M059J (cell line): Measurements from ENCODE around the gene KIAA0232. TPM values are rescaled to one million over a fixed set of nuclear protein-coding genes. Genes with fewer than 3 reads are reported as not detected.

Source experiments
- DNase-seq: peaks from one replicate; pipeline ENCODE4 v3.0.0-alpha.2; 2012; ENCODE audit warnings: low read depth
- total RNA-seq: library from RNA; depleted of rRNA; stranded (reverse); fragments of >200 nt; shearing (Covaris generic); gene quantifications from 2 replicates; pipeline ENCODE4 v1.2.3, GENCODE V29; 2014

KIAA0232 gene
- total RNA-seq, 1 experiment from 2014 or later: 18.5 TPM

DNA sequence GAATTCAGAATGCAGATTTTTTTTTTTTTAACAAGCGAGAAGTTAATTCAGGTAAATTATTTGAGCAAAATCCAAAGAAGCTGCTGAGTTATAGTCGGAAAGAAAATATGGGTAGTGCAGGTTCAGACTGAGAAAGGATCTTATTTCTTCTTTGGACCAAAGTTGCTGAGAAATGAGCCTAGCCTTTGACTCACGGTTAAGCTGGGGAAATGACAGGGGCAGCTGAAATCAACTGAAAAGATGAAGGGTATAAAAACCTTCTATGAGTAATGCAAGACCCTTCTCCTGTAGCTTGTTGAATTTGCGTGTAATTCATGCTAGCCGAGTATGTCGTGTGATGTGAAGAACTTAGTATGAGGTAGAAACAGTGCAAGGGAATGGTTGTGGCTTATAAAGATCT lies 63.0 kb downstream of the KIAA0232 start:
- no peak for DNase-seq

- DNase-seq: no peak
Measured at GRCh38 chr4:6847178-6847577, 64.7 kb downstream of the KIAA0232 start.

DNA sequence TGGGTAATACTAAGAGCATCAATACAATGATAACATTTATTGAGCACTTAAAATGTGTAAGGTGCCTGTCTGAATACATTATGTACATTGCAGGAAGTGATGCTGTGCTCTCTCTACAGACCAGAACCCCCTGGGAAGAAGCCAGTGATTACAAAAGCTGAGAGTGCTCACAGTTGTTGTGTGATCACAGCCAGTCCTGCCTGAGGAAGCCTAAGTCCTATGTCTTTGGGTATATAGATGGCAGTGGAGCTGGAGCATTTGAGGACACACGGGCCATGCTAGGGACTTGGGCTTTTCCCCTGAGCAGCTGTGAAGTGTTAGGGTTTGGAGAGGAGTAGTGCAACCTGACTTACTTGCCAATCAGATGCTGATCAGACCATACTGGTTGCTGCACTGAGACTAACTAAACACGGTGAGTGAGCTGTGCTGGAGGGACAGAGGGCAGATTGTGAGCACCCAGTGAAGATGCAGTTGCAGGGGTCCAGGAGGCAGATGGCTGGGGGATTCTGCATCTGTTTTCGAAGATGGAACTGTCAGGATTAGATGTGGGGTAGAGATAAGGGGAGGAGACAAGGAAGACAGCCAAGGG lies 66.3 kb downstream of the KIAA0232 start:
- DNase-seq: no peak

DNA sequence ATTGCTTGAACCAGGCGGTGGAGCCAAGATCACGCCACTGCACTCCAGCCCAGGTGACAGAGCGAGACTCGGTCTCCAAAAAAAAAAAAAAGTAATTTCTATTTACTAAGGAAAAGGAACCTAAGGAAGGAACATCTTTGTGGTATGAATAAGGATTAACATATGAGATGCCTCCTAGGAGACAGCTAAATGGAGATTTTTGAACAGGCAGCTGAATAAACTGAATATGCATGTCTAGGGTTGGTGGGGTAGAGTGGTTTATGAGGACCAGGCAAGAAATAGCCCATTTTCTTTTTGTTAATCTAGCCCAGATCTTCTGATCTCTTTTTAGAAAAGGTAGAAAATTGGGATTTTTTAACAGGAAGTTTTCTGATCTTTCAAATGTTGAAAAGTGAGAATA lies 67.2 kb downstream of the KIAA0232 start:
- DNase-seq: no peak

DNA sequence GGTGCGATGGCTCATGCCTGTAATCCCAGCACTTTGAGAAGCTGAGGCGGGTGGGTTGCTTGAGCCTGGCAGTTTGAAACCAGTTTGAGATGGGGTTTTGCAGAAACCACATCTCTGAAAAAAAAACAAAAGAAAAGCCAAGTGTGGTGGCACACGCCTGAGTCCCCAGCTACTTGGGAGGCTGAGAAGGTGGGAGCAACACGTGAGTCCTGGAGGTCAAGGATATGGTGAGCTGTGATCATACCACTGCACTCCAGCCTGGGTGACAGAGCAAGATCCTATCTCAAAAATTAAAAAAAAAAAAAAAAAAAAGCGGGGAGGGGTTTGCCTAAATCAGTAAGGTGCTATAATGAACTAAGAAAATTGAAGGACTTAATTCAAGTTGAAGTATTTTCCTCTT lies 68.9 kb downstream of the KIAA0232 start:
- no peak for DNase-seq

- DNase-seq: no peak
Measured at GRCh38 chr4:6851962-6852361, 69.4 kb downstream of the KIAA0232 start.

- no peak for DNase-seq
Measured at GRCh38 chr4:6852582-6852981, 70.1 kb downstream of the KIAA0232 start.

DNA sequence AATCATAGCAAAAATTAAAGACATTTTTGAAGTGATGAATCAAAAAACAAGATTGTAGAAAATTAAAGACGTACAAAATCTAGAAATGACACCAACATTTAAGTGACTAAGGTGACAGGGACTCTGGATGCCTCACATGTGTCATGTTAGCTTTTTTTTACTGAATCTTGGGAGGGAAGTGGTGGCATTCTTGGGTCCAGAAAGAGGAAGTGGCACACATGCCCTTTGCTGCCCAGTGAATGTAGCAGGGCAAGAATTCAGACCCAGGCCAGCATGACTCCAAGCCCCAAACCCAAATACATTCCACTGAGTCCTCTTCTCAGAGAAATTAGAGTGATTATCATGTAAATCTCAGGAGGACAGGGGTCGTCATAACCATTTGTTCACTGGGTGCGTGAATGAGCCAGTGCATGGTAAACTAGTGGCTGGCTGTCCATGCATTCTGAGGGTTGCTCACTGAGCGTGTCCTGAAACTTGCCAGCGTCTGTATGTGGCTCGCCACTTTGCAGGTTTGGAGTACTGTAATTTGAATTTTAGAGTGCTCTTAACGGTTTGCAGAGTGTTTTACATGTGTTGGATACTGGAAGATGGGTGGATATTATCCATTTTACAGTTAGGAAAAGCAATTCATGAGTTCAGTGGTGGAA lies 71.7 kb downstream of the KIAA0232 start:
- no peak for DNase-seq

DNA sequence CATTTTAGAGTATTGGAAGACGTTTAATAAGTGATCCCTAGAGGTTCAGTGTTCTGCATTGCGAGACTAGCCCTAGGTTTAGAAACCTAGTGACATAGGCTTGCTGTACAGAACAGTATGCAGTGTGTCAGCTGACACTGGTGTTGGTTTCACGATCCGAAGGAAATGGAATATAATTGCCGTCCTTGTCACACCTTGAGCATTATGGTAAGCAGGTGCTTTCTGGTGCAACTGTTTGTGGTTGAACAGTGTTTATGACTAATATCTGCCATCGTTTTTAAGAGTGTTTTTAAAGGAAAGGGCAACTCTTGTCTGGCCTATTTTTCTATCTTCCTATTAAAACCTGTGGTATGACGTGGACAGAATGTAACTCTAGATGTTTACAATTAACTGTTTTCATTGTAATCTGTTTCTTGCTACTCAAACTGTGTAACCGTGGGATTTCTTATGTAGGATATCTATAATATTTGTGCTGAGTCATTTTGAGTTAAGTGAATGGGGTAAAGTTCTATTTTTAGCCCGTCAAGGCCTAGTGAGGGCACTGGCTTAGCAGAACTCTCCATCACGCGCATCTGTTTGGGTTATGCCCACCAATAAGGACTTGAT lies 73.3 kb downstream of the KIAA0232 start:
- DNase-seq: peak; percentile 63

DNA sequence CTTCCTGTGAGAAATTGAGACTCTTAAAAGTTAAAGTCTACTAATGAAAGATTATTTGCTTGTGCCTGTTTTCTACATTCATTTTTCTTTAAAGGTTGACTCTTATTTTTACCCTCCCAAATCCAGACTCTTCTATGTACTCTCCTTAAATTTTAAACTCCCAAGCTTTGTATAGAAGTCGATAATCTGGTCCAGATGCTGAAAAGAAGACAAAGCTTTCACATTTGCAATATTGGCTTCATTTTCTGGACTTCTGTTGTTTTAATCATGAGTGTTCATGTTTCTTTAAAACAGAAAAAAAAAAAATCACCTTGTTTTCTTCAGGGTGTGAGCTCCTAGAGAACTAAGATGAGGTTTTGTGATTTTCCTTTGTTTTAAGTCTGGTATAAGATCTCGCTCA lies 73.9 kb downstream of the KIAA0232 start:
- no peak for DNase-seq

DNA sequence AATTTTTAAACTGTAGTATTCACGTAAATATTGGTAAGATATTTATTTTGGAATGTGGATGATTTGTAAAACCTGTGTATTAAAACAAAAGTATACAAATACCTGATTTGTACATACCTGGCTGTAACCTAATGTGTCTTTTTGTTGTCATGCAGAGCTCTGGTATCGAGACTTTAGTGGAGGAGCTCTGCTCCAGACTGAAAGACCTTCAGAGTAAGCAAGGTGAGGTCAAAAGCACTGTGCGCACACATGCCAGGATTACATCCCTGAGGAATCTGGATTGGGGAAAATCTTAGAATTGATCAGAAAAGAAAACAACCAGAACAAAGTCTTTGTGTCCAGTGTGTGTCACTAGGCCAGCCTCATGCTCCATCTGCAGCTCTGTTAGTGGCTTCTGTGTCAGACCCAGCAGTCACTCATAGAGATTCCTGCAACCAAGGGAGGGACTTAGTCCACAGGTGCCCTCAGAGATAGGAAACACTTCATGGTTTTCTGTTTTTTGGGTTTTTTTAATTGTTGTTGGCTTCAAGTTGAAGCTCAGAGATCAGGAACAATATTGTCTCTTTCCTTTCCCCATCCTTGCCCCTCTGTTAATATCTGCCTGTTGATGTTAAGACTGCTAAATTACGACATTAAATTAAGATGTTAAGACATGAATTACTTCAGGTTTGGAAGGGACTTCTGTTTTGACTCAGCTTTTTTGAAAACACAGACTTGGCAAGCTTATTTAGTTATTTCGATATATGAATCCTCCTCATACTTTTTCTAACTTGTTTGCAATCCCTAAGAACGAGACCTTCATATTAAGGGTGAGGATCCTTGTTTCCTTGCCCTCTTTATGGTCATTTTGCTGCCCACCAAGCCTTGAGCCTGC lies 74.7 kb downstream of the KIAA0232 start:
- DNase-seq: no peak

DNA sequence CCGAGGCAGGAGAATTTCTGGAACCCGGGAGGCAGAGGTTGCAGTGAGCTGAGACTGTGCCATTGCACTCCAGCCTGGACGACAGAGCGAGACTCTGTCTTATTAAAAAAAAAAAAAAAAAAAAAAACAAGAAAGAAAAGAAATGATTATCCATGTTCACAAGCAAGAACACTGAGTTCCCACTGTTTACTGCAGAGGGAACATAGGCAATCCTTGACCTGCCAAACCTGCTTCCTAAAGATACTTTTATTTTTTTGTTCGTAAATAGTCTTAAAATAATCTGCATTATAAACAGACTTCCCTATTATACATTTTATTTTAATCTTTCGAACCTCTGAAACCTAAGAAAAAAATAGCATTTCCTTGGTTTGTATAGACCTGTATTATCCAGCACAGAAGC lies 76.5 kb downstream of the KIAA0232 start:
- no peak for DNase-seq

DNA sequence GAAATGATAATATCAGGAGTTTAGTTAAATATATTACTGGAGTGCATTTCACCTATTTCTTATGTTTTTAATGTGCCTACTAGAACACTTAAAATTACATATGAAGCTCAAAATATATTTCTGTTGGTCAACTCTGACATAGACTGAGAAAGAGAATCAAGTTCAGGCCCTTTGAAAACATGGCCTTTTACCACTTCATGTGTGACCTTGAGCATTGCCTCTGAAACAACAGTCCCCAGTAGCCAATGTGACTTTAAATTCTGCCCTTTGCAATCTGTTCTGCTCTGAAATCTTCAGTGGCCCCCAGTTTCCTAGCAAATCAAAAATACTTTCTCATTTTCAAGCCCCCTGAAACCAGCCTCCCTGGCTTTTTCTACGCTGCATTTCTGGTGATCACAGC lies 77.0 kb downstream of the KIAA0232 start:
- no peak for DNase-seq

DNA sequence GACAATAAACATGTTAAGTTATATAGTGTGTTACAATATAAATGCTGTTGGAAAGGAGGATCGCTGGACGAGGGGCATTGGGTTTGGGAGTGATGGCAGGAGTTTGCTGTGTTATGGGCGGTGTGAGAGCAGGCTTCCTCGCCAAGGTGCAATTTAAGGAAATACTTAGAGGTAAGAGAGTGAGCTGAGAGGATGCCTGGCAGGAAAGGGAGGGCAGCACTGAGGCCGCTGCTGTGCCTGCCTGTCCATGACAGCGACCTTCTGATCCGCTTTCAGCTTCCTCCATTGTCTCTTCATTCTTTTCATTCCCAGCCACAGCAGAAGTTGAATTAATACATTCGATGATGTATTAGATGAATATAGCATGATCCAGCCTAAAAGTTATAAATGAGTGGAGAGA lies 85.9 kb downstream of the KIAA0232 start:
- no peak for DNase-seq

- DNase-seq: no peak
Measured at GRCh38 chr4:6869944-6870343, 87.4 kb downstream of the KIAA0232 start.

GRCh38 chr4:6873291-6873690 lies 90.8 kb downstream of the KIAA0232 start:
- DNase-seq: peak; percentile 37

GRCh38 chr4:6873792-6874461 lies 91.4 kb downstream of the KIAA0232 start:
- DNase-seq: peak; percentile 49

DNA sequence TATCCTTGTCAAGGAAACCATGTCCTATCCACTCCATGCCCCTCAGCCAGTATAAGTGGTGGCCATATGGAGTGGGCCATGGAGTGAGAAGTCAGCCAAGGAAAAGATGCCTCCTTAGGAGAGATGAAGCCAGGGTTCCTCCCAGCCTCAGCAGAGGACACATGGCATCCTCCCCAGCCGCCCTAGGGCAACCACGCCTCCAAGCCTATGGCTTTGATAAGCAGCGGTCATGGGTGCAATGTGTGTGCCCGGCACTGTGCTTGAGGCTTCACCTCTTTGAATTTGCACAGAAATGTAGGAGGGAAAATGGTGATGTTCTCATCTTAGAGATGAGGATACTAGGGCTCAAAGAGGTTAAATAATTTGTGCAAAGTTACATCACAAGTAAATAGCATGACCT lies 92.5 kb downstream of the KIAA0232 start:
- DNase-seq: no peak

GRCh38 chr4:6875431-6875831 lies 92.9 kb downstream of the KIAA0232 start:
- DNase-seq: no peak

GRCh38 chr4:6876440-6876839 lies 93.9 kb downstream of the KIAA0232 start:
- no peak for DNase-seq

DNA sequence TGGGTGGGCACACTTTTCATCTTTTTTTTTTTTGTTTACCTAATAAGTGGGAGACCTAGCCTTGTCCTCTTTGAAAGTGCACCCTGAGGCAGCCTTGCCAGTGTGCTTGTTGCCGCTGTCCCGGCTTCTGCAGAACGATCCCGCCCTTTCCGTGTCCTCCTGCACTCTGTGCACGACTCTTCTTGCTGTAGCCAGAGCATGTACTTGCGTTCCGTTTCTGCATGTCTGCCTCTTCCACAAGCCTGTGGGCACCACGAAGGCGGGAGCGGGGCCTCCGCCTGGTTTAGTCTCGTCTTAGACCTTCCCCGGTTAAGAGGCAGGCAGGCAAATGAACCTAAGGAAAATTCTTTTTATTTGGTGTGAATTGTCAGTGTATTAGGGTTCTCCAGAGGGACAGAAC lies 94.5 kb downstream of the KIAA0232 start:
- no peak for DNase-seq

GRCh38 chr4:6878451-6879059 lies 96.0 kb downstream of the KIAA0232 start:
- no peak for DNase-seq
